HG03175 (cell line): Measurements from ENCODE around the gene FMOD.

ENCODE experiments used
- ATAC-seq: cut with Tn5 transposase; IDR thresholded peaks from one replicate; pipeline ENCODE4 v1.9.1; 2021; ENCODE audit warnings: mild to moderate bottlenecking, moderate library complexity; ENCODE audit not compliant: unreplicated experiment

Gene FMOD

GRCh38 chr1:203351037-203351625, at the start of gene FMOD:
TSS of gene FMOD (minus strand) at chr1:203351122. CDS start at chr1:203348270, 2,852 bp downstream.
- no peak for ATAC-seq

GRCh38 chr1:203396595-203397194, 45.8 kb upstream of the FMOD start:
- ATAC-seq = no peak

GRCh38 chr1:203395751-203396150, 44.8 kb upstream of the FMOD start:
- ATAC-seq = no peak

GRCh38 chr1:203390298-203390697, 39.4 kb upstream of the FMOD start:
- no peak for ATAC-seq

- no peak for ATAC-seq
Measured at GRCh38 chr1:203388683-203389082, 37.8 kb upstream of the FMOD start.

GRCh38 chr1:203382026-203382425, 31.1 kb upstream of the FMOD start:
- ATAC-seq = no peak

GRCh38 chr1:203381151-203381751, 30.3 kb upstream of the FMOD start:
- ATAC-seq = no peak

GRCh38 chr1:203380420-203381150, 29.7 kb upstream of the FMOD start:
- no peak for ATAC-seq

GRCh38 chr1:203379825-203380224, 28.9 kb upstream of the FMOD start:
- no peak for ATAC-seq

GRCh38 chr1:203378556-203379245, 27.8 kb upstream of the FMOD start:
- no peak for ATAC-seq

GRCh38 chr1:203373991-203374390, 23.1 kb upstream of the FMOD start:
- ATAC-seq = no peak

GRCh38 chr1:203373002-203373401, 22.1 kb upstream of the FMOD start:
- no peak for ATAC-seq

- no peak for ATAC-seq
Measured at GRCh38 chr1:203371288-203371687, 20.4 kb upstream of the FMOD start.

- no peak for ATAC-seq
Measured at GRCh38 chr1:203369666-203370065, 18.7 kb upstream of the FMOD start.

- no peak for ATAC-seq
Measured at GRCh38 chr1:203368624-203369451, 17.9 kb upstream of the FMOD start.

- no peak for ATAC-seq
Measured at GRCh38 chr1:203367057-203367456, 16.1 kb upstream of the FMOD start.

GRCh38 chr1:203366476-203366875, 15.6 kb upstream of the FMOD start:
- ATAC-seq = no peak

GRCh38 chr1:203364806-203365205, 13.9 kb upstream of the FMOD start:
- no peak for ATAC-seq

- no peak for ATAC-seq
Measured at GRCh38 chr1:203364094-203364801, 13.3 kb upstream of the FMOD start.

- no peak for ATAC-seq
Measured at GRCh38 chr1:203362720-203363025, 11.8 kb upstream of the FMOD start.
